ENCODE measurements around the gene SEMA4C. TPM values are rescaled to one million over a fixed set of nuclear protein-coding genes. Genes with fewer than 3 reads are reported as not detected.
A peak's percentile ranks its signal among the peaks of the same experiment; 100 is the strongest.

The SEMA4C gene
- 119 TPM for total RNA-seq (ENCODE audit: unreplicated experiment)
- long read RNA-seq = 0 reads

GRCh38 chr2:96869822-96870625 is at the start of gene SEMA4C:
SEMA4C (minus strand) TSS chr2:96870080; CDS start chr2:96867886, 2,194 bp downstream.
- no peak for TF ChIP-seq CTCF (IDR thresholded peaks at IDR 0.05; ENCODE audit: partially characterized antibody, unreplicated experiment)
- Mint-ChIP-seq H3K27me3 (ENCODE audit: unreplicated experiment) (peaks cover 11% of the 10 kb centered on the region), H3K4me1 (ENCODE audit: low read depth, unreplicated experiment) (peaks cover 19% of the 10 kb centered on the region), H3K36me3 (ENCODE audit: unreplicated experiment) (no peaks in the 10 kb centered on the region), H3K4me3 (ENCODE audit: unreplicated experiment) (peak within 1 kb of the TSS; percentile 73), H3K9me3 (ENCODE audit: unreplicated experiment) (peaks cover 8% of the 10 kb centered on the region), H3K27ac (ENCODE audit: unreplicated experiment) (peak within 1 kb of the TSS; percentile 70)
- peak; percentile 75 for DNase-seq

GRCh38 chr2:96918754-96919550 is 49.1 kb upstream of the SEMA4C start:
- peaks cover 14% of the 10 kb centered on the region for H3K36me3 Mint-ChIP-seq (ENCODE audit: unreplicated experiment)
- no peak overlapping the region for H3K4me3 Mint-ChIP-seq (ENCODE audit: unreplicated experiment)
- no peak overlapping the region for H3K27ac Mint-ChIP-seq (ENCODE audit: unreplicated experiment)
- no peak for DNase-seq
- H3K9me3 Mint-ChIP-seq (ENCODE audit: unreplicated experiment) = peaks cover 8% of the 10 kb centered on the region
- peaks cover 11% of the 10 kb centered on the region for H3K27me3 Mint-ChIP-seq (ENCODE audit: unreplicated experiment)
- no peaks in the 10 kb centered on the region for H3K4me1 Mint-ChIP-seq (ENCODE audit: low read depth, unreplicated experiment)
- no peak for TF ChIP-seq CTCF (IDR thresholded peaks at IDR 0.05; ENCODE audit: partially characterized antibody, unreplicated experiment)

- Mint-ChIP-seq H3K27me3 (ENCODE audit: unreplicated experiment) (peaks cover 12% of the 10 kb centered on the region), H3K27ac (ENCODE audit: unreplicated experiment) (no peak overlapping the region), H3K4me1 (ENCODE audit: low read depth, unreplicated experiment) (no peaks in the 10 kb centered on the region), H3K4me3 (ENCODE audit: unreplicated experiment) (no peak overlapping the region), H3K9me3 (ENCODE audit: unreplicated experiment) (peaks cover 8% of the 10 kb centered on the region), H3K36me3 (ENCODE audit: unreplicated experiment) (peaks cover 14% of the 10 kb centered on the region)
- TF ChIP-seq CTCF (IDR thresholded peaks at IDR 0.05; ENCODE audit: partially characterized antibody, unreplicated experiment) = no peak
- no peak for DNase-seq
Measured at GRCh38 chr2:96918092-96918753, 48.3 kb upstream of the SEMA4C start.

GRCh38 chr2:96916646-96917543 is 47.0 kb upstream of the SEMA4C start:
- Mint-ChIP-seq H3K27ac (ENCODE audit: unreplicated experiment) (no peak overlapping the region), H3K9me3 (ENCODE audit: unreplicated experiment) (peaks cover 10% of the 10 kb centered on the region), H3K4me1 (ENCODE audit: low read depth, unreplicated experiment) (no peaks in the 10 kb centered on the region), H3K36me3 (ENCODE audit: unreplicated experiment) (peaks cover 14% of the 10 kb centered on the region), H3K27me3 (ENCODE audit: unreplicated experiment) (peaks cover 13% of the 10 kb centered on the region), H3K4me3 (ENCODE audit: unreplicated experiment) (no peak overlapping the region)
- no peak for DNase-seq
- TF ChIP-seq CTCF (IDR thresholded peaks at IDR 0.05; ENCODE audit: partially characterized antibody, unreplicated experiment) = no peak

All from glutamatergic neuron (in vitro differentiated cells).